Mucosa of descending colon (tissue), 3 donors: ENCODE data around the gene TBC1D9. TPM values are rescaled to one million over a fixed set of nuclear protein-coding genes. Genes with fewer than 3 reads are reported as not detected.

Experiments
- ATAC-seq: fragments of 200-7000 bp; cut with Tn5 transposase; one replicate; pipeline ENCODE4 v1.9.1; 2020; ENCODE audit warnings: mild to moderate bottlenecking, moderate library complexity
- DNase-seq, 3 donors: peaks; one replicate each; pipeline ENCODE4 v3.0.0-alpha.2; 2020
- H3K36me3 ChIP-seq: fragments of 200-600 bp; one replicate; pipeline ENCODE4 v1.8.0; 2021; ENCODE audit warnings: low read depth, mild to moderate bottlenecking
- H3K4me1 ChIP-seq: fragments of 200-600 bp; one replicate; pipeline ENCODE4 v1.8.0; 2021; ENCODE audit warnings: low read depth, mild to moderate bottlenecking
- H3K4me3 ChIP-seq: fragments of 200-600 bp; one replicate; pipeline ENCODE4 v1.8.0; 2021; ENCODE audit warnings: mild to moderate bottlenecking
- H3K9me3 ChIP-seq: fragments of 200-600 bp; one replicate; pipeline ENCODE4 v1.8.0; 2021; ENCODE audit warnings: mild to moderate bottlenecking
- CTCF ChIP-seq: fragments of 200-600 bp; IDR thresholded peaks from one replicate; pipeline ENCODE4 v1.8.0; 2022; ENCODE audit warnings: antibody characterized with exemption, mild to moderate bottlenecking
- intact Hi-C, 2 donors: fragments of 100-400 bp; cut with DNase I in 1 of 2; cut with micrococcal nuclease in 1 of 2; formaldehyde crosslinking; loops; one replicate each; pipeline versions ENCODE4 v1.11.0 to v1.11.1; 2022; cut with DNase I, micrococcal nuclease
- long read RNA-seq, 2 donors: library from polyadenylated mRNA; unstranded; transcript quantifications; one replicate each; pipeline ENCODE4 v2.0.0, GENCODE V29; 2019 to 2021
- total RNA-seq, 3 donors: library from RNA; stranded (reverse); fragmentation: NEBNext Ultra II Directional in 2 of 3; extraction: Animal tissue kit (Norgen Biotek cat#: 25700) in 2 of 3; gene quantifications; one replicate each; pipeline versions ENCODE4 v1.2.1 to v1.2.4, GENCODE V29; 2021 to 2023
- donor health status: DM: no; HTN: no; CAD: no; lungs with moderate emphysema.
- donor health status: DM: no; HTN: no; CAD: no.
- donor health status: DM: no; HTN: yes; CAD: no.

Gene TBC1D9
- 10 to 100 TPM in 2 of 3 donors, 1 to 10 TPM in 1; 9.1 to 20.2 (median 11.6) TPM for total RNA-seq
- long read RNA-seq, donor 1, full-length matches to known transcripts = 3 of 7 reads
- long read RNA-seq, donor 1, partial matches to known transcripts = 1 of 7 reads
- long read RNA-seq, donor 1, other reads (novel, unspliced or antisense) = 3 of 7 reads
- long read RNA-seq, donor 2, partial matches to known transcripts = 1 of 1 reads
- long read RNA-seq, donor 2, other reads (novel, unspliced or antisense) = 0 of 1 reads

- peak within 1 kb of the TSS; percentile 66 for H3K4me3 ChIP-seq
- H3K9me3 ChIP-seq = no peaks in the 10 kb centered on the region
- H3K4me1 ChIP-seq = peaks cover 3% of the 10 kb centered on the region
- intact Hi-C loops = no loop called here
- H3K36me3 ChIP-seq = no peaks in the 10 kb centered on the region
- peak; percentile 80 to 86 (median 82) for DNase-seq
- TF ChIP-seq CTCF = no peak
- ATAC-seq = peak; percentile 85
Measured at GRCh38 chr4:140756319-140757231, at the start of gene TBC1D9. Gene TBC1D9 (minus strand): TSS chr4:140756385. CDS start chr4:140756045, 340 bp downstream.

GRCh38 chr4:140805293-140805692, 49.1 kb upstream of the TBC1D9 start:
- ATAC-seq = no peak
- Histone ChIP-seq H3K4me1 (no peaks in the 10 kb centered on the region), H3K4me3 (no peak overlapping the region), H3K9me3 (no peaks in the 10 kb centered on the region), H3K36me3 (no peaks in the 10 kb centered on the region)
- no peak for DNase-seq
- intact Hi-C loops = no loop called here
- no peak for TF ChIP-seq CTCF

GRCh38 chr4:140802591-140802990, 46.4 kb upstream of the TBC1D9 start:
- Histone ChIP-seq H3K4me1 (no peaks in the 10 kb centered on the region), H3K9me3 (no peaks in the 10 kb centered on the region), H3K36me3 (no peaks in the 10 kb centered on the region), H3K4me3 (no peak overlapping the region)
- DNase-seq = no peak
- ATAC-seq = no peak
- no peak for TF ChIP-seq CTCF
- intact Hi-C loops = loop anchor here in 1 of 2 donors (5.0 kb wide), 1 partner anchor 240 kb away; no protein-coding TSS in a partner anchor

GRCh38 chr4:140800666-140801065, 44.5 kb upstream of the TBC1D9 start:
- H3K36me3 ChIP-seq = no peaks in the 10 kb centered on the region
- H3K4me1 ChIP-seq = no peaks in the 10 kb centered on the region
- ATAC-seq (no peak), DNase-seq (no peak)
- no peak for TF ChIP-seq CTCF
- no peaks in the 10 kb centered on the region for H3K9me3 ChIP-seq
- intact Hi-C loops = loop anchor here in 1 of 2 donors (5.0 kb wide), 1 partner anchor 238 kb away; no protein-coding TSS in a partner anchor
- no peak overlapping the region for H3K4me3 ChIP-seq

GRCh38 chr4:140799686-140800225, 43.6 kb upstream of the TBC1D9 start:
- H3K4me3 ChIP-seq = no peak overlapping the region
- intact Hi-C loops = loop anchor here in 1 of 2 donors (5.0 kb wide), 1 partner anchor 237 kb away; no protein-coding TSS in a partner anchor
- H3K36me3 ChIP-seq = no peaks in the 10 kb centered on the region
- H3K4me1 ChIP-seq = no peaks in the 10 kb centered on the region
- DNase-seq (no peak), ATAC-seq (no peak)
- H3K9me3 ChIP-seq = no peaks in the 10 kb centered on the region
- TF ChIP-seq CTCF = no peak
